PC-9 (cell line): ENCODE data around the gene COL25A1.

Source experiments
- EZH2 ChIP-seq: fragments of 200-600 bp; sonication (generic); IDR thresholded peaks from 2 replicates; pipeline ENCODE4 v1.8.0; 2017; ENCODE audit warnings: antibody characterized with exemption, low read depth
- TF ChIP-seq, protein P1 (sequence below): fragments of 200-600 bp; sonication (generic); conservative IDR thresholded peaks from 2 replicates; pipeline ENCODE4 v1.6.1; 2017; ENCODE audit warnings: mixed run types, antibody characterized with exemption, mild to moderate bottlenecking, moderate library complexity

DNA sequence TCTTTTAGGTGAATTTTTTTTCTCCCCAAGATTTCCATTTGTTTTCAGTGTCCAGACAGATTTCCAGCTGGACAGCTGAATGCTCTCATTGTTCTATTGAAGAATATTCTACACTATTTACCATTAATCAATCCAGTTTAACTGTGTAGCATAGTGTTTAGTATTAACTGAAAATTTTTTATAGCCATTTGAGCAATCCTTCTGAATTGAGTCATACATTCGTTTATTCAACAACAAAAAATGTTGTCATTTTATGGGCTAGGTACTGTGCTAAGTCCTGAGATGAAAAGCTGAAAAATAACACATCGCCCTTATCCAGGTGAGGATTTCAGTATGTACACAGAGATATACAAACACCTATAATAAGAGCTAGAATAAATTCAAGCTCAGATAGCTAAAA, 223.3 kb downstream of the COL25A1 start:
- TF ChIP-seq EZH2 = no peak
- TF ChIP-seq, protein P1, sequence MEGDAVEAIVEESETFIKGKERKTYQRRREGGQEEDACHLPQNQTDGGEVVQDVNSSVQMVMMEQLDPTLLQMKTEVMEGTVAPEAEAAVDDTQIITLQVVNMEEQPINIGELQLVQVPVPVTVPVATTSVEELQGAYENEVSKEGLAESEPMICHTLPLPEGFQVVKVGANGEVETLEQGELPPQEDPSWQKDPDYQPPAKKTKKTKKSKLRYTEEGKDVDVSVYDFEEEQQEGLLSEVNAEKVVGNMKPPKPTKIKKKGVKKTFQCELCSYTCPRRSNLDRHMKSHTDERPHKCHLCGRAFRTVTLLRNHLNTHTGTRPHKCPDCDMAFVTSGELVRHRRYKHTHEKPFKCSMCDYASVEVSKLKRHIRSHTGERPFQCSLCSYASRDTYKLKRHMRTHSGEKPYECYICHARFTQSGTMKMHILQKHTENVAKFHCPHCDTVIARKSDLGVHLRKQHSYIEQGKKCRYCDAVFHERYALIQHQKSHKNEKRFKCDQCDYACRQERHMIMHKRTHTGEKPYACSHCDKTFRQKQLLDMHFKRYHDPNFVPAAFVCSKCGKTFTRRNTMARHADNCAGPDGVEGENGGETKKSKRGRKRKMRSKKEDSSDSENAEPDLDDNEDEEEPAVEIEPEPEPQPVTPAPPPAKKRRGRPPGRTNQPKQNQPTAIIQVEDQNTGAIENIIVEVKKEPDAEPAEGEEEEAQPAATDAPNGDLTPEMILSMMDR = no peak
